ENCODE measurements around the gene C11orf54.
"Not testable (repeated sequence)": the region's sequence is repeated elsewhere in the genome, so short reads cannot be mapped to it uniquely, and the experiment has no call there.

The C11orf54 gene

DNA sequence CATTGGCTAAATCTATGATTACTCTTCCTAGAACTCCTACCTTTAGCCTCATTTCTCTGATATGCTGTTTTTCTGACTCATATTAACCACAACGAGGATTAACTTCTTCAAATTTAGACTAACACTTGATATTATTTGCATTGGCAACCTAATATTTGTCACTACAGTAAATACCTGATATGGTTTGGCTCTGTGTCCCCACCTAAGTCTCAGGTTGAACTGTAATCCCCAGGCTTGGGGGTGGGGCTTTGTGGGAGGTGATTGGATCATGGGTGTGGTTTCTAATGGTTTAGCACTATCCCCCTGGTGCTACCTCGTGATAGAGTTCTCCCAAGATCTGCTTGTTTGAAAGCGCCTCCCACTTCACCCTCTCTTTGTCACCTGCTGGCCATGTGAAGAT lies 25.5 kb downstream of the C11orf54 start:
- DNase-seq, result no peak

DNA sequence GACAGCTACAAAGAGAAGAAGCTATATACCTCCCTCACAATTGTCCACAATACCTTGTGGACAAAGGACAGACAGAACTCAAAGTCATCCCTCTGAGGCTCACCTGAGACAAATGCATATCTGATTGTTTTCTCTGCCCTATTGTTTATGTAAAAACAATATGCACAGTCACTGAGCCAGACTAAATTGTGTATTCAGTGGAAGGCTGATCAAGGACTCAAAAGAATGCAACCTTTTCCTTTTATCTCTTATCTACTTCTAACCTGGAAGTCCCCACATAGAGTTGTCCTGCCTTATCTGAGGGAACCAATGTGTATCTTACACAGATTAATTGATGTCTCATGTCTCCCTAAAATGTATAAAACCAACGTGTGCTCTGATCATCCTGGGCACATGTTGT lies 28.7 kb downstream of the C11orf54 start:
- no peak for DNase-seq

DNA sequence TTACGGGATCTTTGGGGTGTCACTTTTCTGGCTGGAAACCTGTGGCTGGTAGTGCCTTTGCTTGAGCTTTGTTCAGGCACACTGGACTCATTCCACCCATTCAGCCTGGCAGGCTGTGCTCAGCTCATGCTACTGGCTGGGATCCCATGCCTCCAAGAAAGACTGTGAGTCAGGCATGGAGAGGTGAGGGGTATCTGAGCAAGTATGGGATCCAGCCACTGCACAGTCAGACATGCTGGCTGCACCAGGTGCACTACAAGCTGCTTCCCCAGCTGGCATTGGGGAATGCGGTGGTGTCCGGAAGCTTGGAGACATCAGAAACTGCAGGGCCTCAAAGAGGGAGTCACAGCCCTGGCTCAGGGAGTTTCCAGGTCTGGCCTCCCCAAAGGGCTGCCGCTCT lies 30.7 kb downstream of the C11orf54 start:
- DNase-seq, result no peak

DNA sequence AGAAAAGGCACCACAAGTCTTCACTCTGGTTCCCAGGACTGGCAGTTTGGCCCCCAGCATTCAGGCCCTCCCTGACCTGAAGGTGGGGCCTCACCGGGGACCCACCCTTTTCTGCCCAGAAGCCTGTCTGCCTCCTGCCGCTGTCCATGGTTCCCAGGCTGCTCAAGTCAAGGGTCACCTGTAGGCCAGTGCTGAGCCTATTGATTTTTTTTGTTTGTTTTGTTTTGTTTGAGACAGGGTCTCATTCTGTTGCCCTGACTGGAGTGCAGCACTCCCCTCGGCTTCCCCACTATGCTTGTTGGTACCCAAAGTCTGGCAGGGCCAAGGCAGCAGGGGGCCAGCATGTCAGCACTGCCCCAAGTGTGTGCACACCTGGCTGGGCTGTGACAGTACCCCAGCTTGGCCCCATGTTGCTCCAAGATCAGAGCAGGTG lies 31.6 kb downstream of the C11orf54 start:
- DNase-seq, result no peak

DNA sequence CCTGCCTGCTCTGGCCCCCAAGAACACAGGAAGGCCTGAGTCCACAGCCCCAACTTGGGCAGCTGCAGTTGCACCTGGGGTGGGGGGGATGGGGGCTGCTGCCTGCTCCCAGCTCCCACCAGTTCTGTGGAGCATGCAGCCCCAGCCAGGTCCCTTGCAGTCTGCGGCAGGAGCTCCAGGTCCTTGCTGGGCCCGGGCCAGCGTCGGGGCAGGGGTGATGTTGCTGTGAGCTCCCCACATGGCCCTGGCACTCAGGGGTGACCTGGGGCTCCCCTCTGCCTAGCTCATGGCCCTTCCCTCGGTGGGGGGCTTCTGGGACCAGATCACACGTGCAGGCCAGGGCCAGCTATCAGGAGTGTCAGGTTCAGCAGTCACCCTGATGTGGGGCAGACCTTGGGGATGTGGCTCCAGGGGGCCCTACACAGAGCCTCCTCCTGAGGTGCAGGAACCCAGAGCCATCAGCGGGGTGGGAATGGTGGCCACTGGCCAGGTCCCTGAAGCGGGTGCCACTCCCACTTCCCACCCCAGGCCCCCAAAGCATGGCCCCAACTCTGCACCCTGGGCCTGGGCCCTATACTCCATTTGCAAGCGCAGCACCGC lies 32.2 kb downstream of the C11orf54 start:
- DNase-seq, result no peak

DNA sequence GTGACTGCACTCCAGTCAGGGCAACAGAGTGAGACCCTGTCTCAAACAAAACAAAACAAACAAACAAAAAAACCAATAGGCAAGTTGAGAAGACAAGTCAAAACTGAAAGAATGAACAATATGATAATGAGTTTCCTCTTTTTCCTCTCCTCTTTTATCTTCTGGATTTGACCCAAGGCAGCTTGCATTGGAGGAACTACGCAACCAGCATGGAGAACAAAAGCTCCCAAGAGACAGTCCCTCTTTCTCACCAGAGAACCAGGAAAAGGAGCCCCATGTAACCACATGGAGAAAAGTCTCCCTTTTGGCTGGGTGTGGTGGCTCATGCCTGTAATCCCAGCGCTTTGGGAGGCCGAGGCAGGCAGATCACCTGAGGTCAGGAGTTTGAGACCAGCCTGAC lies 33.1 kb downstream of the C11orf54 start:
- DNase-seq, result not testable (repeated sequence)

DNA sequence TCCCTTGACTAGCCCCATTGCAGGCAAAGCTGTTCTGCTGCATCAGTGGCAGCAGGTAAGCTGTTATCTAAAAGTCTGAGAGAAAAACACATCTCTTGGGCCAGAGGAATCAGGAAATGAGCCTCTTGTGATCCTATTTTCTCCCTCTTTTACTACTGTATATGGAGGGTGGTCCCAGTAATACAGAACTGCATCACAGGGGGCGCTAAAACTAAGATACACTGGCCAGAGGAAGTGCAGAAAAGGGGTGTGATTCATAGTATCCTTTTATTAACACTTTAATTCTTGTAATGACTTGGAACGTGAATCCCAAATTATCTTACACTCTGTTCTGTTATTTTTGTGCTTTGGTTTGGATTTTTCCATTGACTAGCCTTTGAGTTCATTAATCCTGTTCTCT lies 33.8 kb downstream of the C11orf54 start:
- DNase-seq, result peak; percentile 3

DNA sequence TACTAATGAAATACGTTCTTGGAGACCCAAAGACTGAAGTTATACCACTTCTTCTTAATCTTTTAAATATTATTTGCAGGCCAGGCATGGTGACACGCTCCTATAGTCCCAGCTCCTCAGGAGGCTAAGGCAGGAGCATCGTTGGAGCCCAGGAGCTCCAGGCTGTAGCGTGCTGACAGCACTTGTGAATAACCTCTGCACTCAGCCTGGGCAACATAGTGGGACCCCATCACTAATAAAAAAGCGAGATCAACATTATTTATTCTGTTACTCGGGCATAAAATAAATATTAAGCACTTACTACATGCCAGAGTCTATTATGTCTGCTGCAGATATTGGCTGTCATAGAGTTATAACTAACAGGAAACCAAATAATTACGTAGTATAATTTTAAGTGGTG lies 41.9 kb downstream of the C11orf54 start:
- no peak for DNase-seq

DNA sequence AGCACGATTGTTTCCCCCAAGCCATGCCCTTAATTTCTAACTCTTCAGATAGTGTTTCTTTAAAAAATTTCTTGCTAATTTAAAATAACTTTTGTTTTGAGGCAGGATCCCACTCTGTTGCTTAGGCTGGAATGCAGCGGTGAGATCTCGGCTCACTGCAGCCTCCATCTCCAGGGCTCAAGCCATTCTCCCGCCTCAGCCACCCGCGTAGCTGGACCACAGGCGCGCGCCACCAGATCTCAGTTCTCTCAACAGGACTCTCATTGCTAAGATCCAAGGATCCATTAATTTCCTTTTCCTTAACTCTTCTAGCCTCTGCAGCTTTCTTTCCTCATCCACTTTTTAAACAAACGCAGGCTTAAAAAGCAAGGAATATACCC lies 42.3 kb downstream of the C11orf54 start:
- no peak for DNase-seq

DNA sequence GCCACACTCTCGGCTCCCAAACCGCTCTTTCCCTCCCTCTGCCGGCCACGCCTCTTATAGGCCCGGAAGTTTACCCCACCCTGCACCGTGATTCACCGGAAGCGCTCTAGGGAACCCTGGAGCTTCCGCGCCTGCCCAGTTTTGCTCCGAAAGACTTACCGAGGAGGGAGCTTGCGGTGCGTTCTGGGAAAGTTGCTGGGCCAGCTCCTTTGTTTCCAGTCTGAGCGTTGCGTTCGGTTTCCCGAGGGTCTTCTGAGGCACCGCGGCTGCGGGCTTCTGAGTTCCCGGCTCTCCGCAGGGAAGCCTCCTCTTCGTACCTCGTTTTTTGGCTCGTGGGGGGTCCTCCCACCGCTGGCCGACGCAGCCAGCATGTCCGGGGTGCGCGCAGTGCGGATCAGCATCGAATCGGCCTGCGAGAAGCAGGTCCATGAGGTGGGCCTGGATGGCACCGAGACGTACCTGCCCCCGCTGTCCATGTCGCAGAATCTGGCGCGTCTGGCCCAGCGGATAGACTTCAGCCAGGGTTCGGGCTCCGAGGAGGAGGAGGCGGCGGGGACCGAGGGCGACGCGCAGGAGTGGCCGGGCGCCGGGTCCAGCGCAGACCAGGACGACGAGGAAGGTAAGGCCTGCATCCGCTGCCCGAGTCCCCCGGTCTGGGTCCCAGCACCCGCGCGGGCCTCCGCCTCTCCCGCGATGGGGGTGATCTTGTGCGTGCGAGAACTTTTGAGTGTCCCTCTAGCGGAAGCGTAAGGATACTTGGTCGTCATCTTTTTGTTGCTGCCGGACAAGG lies 42.9 kb downstream of the C11orf54 start, which contains the start of gene MED17:
Gene MED17, plus strand, starts transcription at position 138 of the 790 bp plus-strand sequence. Its CDS starts 232 bp downstream, at position 370.
- peak; percentile 89 for DNase-seq

DNA sequence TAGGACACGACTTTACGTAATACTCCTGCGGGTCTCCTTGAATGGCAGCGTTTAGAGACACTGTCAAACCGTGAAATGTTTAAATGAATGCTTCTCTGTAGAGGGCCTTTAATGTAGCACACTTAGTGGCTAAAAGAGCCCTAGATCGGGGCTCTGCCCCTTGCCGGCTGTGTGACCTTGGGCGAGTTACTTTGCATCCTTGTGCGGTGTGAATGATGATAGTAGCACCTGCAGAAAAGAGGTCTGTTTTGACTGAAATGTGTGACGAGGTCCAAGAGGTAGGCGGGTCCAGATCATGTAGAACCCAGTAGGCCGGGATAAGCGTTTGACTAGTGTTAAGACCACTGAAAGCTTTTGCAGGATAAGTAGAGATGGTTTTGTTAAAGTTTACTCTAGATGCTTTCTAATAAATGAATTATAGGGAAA lies 43.5 kb downstream of the C11orf54 start:
- no peak for DNase-seq

DNA sequence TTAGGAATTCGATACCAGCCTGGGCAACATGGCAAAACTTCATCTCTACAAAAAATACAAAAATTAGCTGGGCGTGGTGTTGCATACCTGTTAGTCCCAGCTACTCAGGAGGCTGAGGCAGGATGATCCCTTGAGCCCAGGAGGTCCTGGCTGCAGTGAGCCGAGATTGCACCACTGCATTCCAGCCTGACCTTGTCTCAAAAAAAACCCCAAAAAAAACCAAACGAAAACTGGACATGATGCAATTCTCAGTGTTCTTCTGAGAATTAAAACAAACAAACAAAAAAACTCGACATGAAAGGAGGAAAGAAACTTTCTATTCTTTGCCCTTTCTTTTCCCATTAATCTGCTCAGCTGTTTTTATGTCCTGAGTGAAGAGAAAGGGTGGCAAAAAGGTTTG lies 50.0 kb downstream of the C11orf54 start:
- DNase-seq, result no peak

DNA sequence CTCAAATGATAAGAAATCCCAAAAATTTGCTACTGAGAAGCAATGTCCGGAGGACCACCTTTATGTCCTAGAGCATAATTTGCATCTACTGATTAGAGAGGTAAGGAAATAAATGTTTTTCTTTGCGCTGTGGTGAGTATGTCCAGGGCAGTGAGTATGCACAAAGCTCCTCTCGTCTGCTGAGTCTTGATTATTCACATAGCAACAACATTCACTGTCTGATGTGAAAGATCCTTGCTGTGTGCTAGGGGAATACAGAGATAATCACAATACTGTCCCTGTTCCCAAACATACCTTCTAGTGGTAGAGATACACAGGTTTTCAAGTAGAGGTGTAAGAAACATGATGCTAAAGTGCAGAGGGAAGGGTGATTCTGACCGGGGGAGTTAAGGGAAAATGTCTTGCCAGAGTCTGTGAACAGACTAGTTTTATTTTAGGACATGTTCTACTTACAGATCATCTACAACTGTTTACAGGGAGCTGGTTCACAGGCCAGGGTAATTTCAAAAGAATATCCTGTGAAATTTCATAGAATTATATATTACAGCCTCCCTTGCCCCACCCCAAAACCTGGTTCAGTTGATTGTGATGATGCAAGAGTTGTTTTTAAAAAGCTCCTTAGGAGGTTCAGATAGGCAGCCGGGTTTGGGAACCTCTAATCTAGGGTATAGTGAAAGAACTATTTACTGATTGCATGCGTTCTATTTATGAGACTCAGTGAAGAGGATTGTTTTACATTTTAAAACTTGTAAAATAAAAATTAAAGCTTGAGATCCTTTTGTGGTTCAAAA lies 55.2 kb downstream of the C11orf54 start:
- no peak for DNase-seq

DNA sequence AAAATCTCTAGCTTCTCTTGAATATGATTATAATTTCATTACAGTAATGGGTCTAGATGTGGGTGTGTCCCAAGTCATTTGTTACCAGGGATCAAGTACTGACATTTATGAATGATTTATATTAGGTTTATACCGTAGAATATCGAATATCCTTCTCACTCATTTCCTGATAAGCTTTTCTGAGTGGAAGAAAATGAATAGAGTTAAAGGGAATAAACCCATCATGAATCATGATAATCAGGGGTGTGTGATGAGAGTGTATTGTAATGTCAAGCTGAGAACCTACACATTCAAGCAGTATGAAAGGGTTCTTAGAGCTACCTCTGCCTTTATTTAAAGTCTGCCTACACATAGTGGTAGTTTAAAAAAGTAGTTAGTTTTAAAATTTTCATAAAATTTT lies 59.9 kb downstream of the C11orf54 start:
- DNase-seq, result no peak

DNA sequence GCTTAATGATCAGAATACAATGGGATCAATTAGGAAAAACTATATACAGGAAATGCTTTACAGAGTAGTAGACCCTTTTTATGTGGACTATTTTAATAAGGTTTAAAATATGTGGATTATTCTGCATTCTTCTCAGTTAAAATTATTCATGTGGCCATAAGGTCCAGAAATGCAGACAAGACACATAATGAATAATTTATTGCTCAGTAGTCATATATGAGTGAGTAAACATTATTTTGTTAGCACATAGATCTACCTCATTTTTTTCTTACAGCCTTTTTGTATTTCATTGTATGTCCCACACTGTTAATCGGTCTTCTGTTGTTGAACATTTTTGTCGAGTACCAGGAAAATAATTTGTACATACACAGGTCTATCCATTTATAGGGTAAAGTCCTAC lies 63.4 kb downstream of the C11orf54 start:
- DNase-seq, result no peak

DNA sequence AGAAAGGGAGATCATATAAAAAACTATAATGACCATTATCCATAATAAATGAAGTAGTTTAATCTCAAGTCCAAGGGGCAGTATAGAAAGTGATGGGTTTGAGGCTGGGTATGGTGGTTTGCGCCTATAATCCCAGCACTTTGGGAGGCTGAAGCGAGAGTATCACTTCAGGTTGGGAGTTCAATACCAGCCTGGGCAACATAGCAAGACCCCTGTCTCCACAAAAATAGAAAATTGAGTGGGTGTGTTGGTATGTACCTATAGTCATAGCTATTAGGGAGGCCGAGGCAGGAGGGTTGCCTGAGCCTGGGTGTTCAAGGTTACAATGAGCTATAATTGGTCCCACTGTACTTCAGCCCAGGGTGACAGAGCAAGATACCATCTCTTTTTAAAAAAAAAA lies 66.5 kb downstream of the C11orf54 start:
- no peak for DNase-seq

DNA sequence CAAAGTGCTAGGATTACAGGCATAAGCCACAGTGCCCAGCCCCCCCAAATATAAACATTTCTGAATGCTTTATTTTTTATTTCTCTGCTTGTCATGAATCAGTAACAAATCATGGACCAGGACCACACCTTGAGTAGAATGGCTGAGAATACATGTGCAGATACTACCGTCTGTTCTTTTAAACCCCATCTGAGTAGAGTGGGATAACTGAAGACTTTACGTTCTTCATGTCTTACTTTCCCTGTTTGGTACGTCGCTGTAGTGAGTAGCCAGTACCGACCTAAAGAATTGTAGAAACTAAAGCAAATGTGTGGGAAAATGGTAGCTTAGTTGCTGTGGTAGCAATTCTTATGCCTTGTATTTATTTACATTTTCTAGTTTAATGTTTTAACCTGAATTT lies 72.5 kb downstream of the C11orf54 start:
- DNase-seq, result no peak
